Measurements from ENCODE around the gene XKR3.

The XKR3 gene

DNA sequence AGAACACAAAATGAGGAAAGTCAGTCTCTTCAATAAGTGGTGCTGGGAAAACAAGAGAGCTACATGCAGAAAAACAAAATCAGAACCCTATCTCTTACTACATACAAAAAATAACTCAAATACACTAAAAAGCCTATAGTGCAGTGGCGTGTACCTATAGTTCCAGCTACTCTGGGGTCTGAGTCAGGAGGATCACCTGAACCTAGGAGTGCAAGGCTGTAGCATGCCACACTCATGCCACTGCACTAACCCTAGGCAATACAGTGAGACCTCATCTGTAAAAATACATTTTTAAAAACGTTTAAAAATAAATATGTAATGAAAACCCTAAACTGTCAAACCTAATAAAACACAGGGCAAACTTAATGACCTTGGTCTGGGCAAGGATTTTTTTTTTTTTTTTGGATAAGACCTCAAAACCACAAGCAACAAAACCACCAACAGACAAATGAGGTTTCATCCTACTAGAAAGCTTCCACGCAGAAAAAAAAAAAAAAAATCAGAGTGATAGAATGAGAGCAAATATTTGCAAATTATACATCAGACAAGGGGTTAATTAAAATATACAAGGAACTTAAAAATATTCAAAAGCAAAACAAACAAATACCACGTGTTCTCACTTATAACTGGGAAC is 35.2 kb downstream of the XKR3 start:
- TF ChIP-seq CTCF (IDR thresholded peaks at IDR 0.05; ENCODE audit: low read depth, low read length) = no peak

DNA sequence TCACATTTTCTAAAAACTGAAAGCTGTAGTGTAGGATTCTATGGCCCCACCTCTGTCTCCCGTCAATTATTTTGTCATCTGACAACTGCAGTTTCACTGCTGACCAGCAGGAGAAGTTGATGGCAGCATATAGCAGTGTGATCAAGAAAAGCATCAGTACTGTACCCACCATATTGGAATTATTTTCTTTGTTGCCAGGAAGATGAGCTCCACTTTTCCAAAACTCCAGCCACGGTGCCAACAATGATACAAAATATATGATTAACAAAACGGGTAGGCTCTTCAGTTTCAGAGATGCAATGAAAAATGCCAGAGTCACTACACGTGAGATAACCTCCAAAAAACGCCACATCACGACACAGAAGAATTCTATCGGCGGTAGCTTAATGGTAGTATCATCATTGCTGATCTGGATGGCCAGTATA is 41.3 kb downstream of the XKR3 start:
- no peak for DNase-seq (ENCODE audit: extremely low read depth, low read depth)
- peak; percentile 32 for TF ChIP-seq CTCF (IDR thresholded peaks at IDR 0.05; ENCODE audit: low read depth, low read length)

More for the DNA sequence above, 35.2 kb downstream of the XKR3 start:
- DNase-seq (ENCODE audit: extremely low read depth, low read depth) = no peak

GRCh38 chr22:16783453-16783852 is 41.8 kb downstream of the XKR3 start:
- TF ChIP-seq CTCF (IDR thresholded peaks at IDR 0.05; ENCODE audit: low read depth, low read length) = no peak
- no peak for DNase-seq (ENCODE audit: extremely low read depth, low read depth)

- TF ChIP-seq CTCF (IDR thresholded peaks at IDR 0.05; ENCODE audit: low read depth, low read length) = no peak
- DNase-seq (ENCODE audit: extremely low read depth, low read depth) = no peak
Measured at GRCh38 chr22:16781764-16782329, 43.4 kb downstream of the XKR3 start.

- TF ChIP-seq CTCF (IDR thresholded peaks at IDR 0.05; ENCODE audit: low read depth, low read length) = no peak
- no peak for DNase-seq (ENCODE audit: extremely low read depth, low read depth)
Measured at GRCh38 chr22:16781074-16781763, 44.0 kb downstream of the XKR3 start.

GRCh38 chr22:16777284-16777924 is 47.8 kb downstream of the XKR3 start:
- DNase-seq (ENCODE audit: extremely low read depth, low read depth) = no peak
- TF ChIP-seq CTCF (IDR thresholded peaks at IDR 0.05; ENCODE audit: low read depth, low read length) = no peak

- no peak for TF ChIP-seq CTCF (IDR thresholded peaks at IDR 0.05; ENCODE audit: low read depth, low read length)
- no peak for DNase-seq (ENCODE audit: extremely low read depth, low read depth)
Measured at GRCh38 chr22:16776080-16776479, 49.1 kb downstream of the XKR3 start.

All from AG09319 (cell line).